Karpas-422 (cell line): Measurements from ENCODE around the gene CALY. TPM values are rescaled to one million over a fixed set of nuclear protein-coding genes. Genes with fewer than 3 reads are reported as not detected.
"Not testable (repeated sequence)": the region's sequence is repeated elsewhere in the genome, so short reads cannot be mapped to it uniquely, and the experiment has no call there.

ENCODE experiments used
- DNase-seq: peaks from one replicate; pipeline ENCODE4 v3.0.0-alpha.2; 2015
- H2AFZ ChIP-seq: fragments of 200-600 bp; sonication (generic); 2 replicates; pipeline ENCODE4 v1.6.1; 2014; ENCODE audit warnings: antibody characterized with exemption, low read length, mixed read lengths
- H3K27ac ChIP-seq: fragments of 200-600 bp; sonication (generic); 2 replicates; pipeline ENCODE4 v1.5.1; 2014; ENCODE audit warnings: mild to moderate bottlenecking, low read length, moderate library complexity
- H3K27me3 ChIP-seq: fragments of 200-600 bp; sonication (generic); 2 replicates; pipeline ENCODE4 v1.6.1; 2014; ENCODE audit warnings: low read length, mixed read lengths
- H3K36me3 ChIP-seq: fragments of 200-600 bp; sonication (generic); 2 replicates; pipeline ENCODE4 v1.6.1; 2014; ENCODE audit warnings: low read length, mixed read lengths; ENCODE audit not compliant: insufficient read depth
- H3K4me1 ChIP-seq: fragments of 200-600 bp; sonication (generic); 2 replicates; pipeline ENCODE4 v1.6.1; 2014; ENCODE audit warnings: mild to moderate bottlenecking, low read length, mixed read lengths
- H3K4me2 ChIP-seq: fragments of 200-600 bp; sonication (generic); 2 replicates; pipeline ENCODE4 v1.6.1; 2014; ENCODE audit warnings: low read length, low read depth, mild to moderate bottlenecking; ENCODE audit not compliant: poor library complexity, severe bottlenecking
- H3K4me3 ChIP-seq: fragments of 200-600 bp; sonication (generic); 2 replicates; pipeline ENCODE4 v1.5.1; 2014; ENCODE audit warnings: mild to moderate bottlenecking, antibody characterized with exemption, low read length, mixed read lengths
- H3K79me2 ChIP-seq: fragments of 200-600 bp; sonication (generic); 2 replicates; pipeline ENCODE4 v1.6.1; 2014; ENCODE audit warnings: mild to moderate bottlenecking, low read length, mixed read lengths
- H3K9ac ChIP-seq: fragments of 200-600 bp; sonication (generic); 2 replicates; pipeline ENCODE4 v1.6.0; 2014; ENCODE audit warnings: low read length
- H3K9me2 ChIP-seq: fragments of 200-600 bp; sonication (generic), shearing (Covaris generic); replicated peaks from 2 replicates; pipeline ENCODE4 v1.6.0; 2014; ENCODE audit warnings: mild to moderate bottlenecking, low read length, moderate library complexity; ENCODE audit not compliant: insufficient read depth
- H3K9me3 ChIP-seq: fragments of 300-700, 200-600 bp; sonication (generic); 2 replicates; pipeline ENCODE4 v1.6.1; 2014; ENCODE audit warnings: low read length, mixed read lengths
- H4K20me1 ChIP-seq: fragments of 200-600 bp; sonication (generic); 2 replicates; pipeline ENCODE4 v1.6.1; 2014; ENCODE audit warnings: mild to moderate bottlenecking, antibody characterized with exemption, low read length, low read depth; ENCODE audit not compliant: insufficient read depth
- total RNA-seq: library from RNA; depleted of rRNA; stranded (reverse); fragments of >200 nt; shearing (Covaris generic); gene quantifications from 2 replicates; pipeline ENCODE4 v1.2.3, GENCODE V29; 2014; ENCODE audit warnings: low replicate concordance

CALY gene
- total RNA-seq, 1 experiment from 2014 or later = not detected

GRCh38 chr10:133370030-133370786 is 33.5 kb upstream of the CALY start:
- no peak overlapping the region for H3K4me2 ChIP-seq
- no peaks in the 10 kb centered on the region for H3K9me2 ChIP-seq
- H3K36me3 ChIP-seq = no peaks in the 10 kb centered on the region
- H3K9ac ChIP-seq = no peak overlapping the region
- H3K79me2 ChIP-seq = peaks cover 11% of the 10 kb centered on the region
- peaks cover 11% of the 10 kb centered on the region for H3K4me1 ChIP-seq
- H2AFZ ChIP-seq = no peak overlapping the region
- no peak for DNase-seq
- no peaks in the 10 kb centered on the region for H3K9me3 ChIP-seq
- no peaks in the 10 kb centered on the region for H4K20me1 ChIP-seq
- H3K4me3 ChIP-seq = no peak overlapping the region
- no peak overlapping the region for H3K27ac ChIP-seq
- H3K27me3 ChIP-seq = no peaks in the 10 kb centered on the region

- Histone ChIP-seq H3K9me2 (no peaks in the 10 kb centered on the region), H4K20me1 (no peaks in the 10 kb centered on the region), H3K79me2 (peaks cover 11% of the 10 kb centered on the region), H3K36me3 (no peaks in the 10 kb centered on the region), H3K4me3 (no peak overlapping the region), H3K4me2 (no peak overlapping the region), H3K27me3 (no peaks in the 10 kb centered on the region), H3K4me1 (peaks cover 7% of the 10 kb centered on the region), H3K9me3 (no peaks in the 10 kb centered on the region), H3K27ac (no peak overlapping the region), H2AFZ (no peak overlapping the region), H3K9ac (no peak overlapping the region)
- DNase-seq = no peak
These were observed 31.5 kb upstream of the CALY start for GRCh38 chr10:133368153-133368552.

- not testable (repeated sequence) for H3K4me2 ChIP-seq, H3K9ac ChIP-seq, H3K4me3 ChIP-seq, H3K79me2 ChIP-seq, H3K27me3 ChIP-seq, H3K9me2 ChIP-seq, H3K36me3 ChIP-seq, H4K20me1 ChIP-seq, H2AFZ ChIP-seq, H3K4me1 ChIP-seq, H3K9me3 ChIP-seq, DNase-seq, H3K27ac ChIP-seq
These were observed 30.8 kb upstream of the CALY start for GRCh38 chr10:133367461-133367860.

GRCh38 chr10:133366751-133367150 is 30.1 kb upstream of the CALY start:
- H4K20me1 ChIP-seq = no peaks in the 10 kb centered on the region
- H3K27ac ChIP-seq = no peak overlapping the region
- no peaks in the 10 kb centered on the region for H3K9me2 ChIP-seq
- DNase-seq = no peak
- H3K27me3 ChIP-seq = no peaks in the 10 kb centered on the region
- no peaks in the 10 kb centered on the region for H3K9me3 ChIP-seq
- H3K79me2 ChIP-seq = peaks cover 4% of the 10 kb centered on the region; the same call in 1 of the 2 replicates
- H3K9ac ChIP-seq = no peak overlapping the region
- H3K4me1 ChIP-seq = no peaks in the 10 kb centered on the region
- H3K4me2 ChIP-seq = no peak overlapping the region
- H2AFZ ChIP-seq = no peak overlapping the region
- H3K4me3 ChIP-seq = no peak overlapping the region
- H3K36me3 ChIP-seq = no peaks in the 10 kb centered on the region

GRCh38 chr10:133366130-133366478 is 29.4 kb upstream of the CALY start:
- H3K9me2 ChIP-seq = no peaks in the 10 kb centered on the region
- no peak overlapping the region for H3K9ac ChIP-seq
- H3K27me3 ChIP-seq = no peaks in the 10 kb centered on the region
- H3K4me3 ChIP-seq = no peak overlapping the region
- H2AFZ ChIP-seq = no peak overlapping the region
- H3K9me3 ChIP-seq = no peaks in the 10 kb centered on the region
- no peak overlapping the region for H3K4me2 ChIP-seq
- no peaks in the 10 kb centered on the region for H4K20me1 ChIP-seq
- no peaks in the 10 kb centered on the region for H3K79me2 ChIP-seq
- no peak for DNase-seq
- no peaks in the 10 kb centered on the region for H3K36me3 ChIP-seq
- H3K4me1 ChIP-seq = no peaks in the 10 kb centered on the region
- no peak overlapping the region for H3K27ac ChIP-seq

- H3K4me3 ChIP-seq = no peak overlapping the region
- no peak for DNase-seq
- H3K36me3 ChIP-seq = no peaks in the 10 kb centered on the region
These were observed 28.9 kb upstream of the CALY start for GRCh38 chr10:133365461-133366129.

GRCh38 chr10:133364645-133365431 is 28.1 kb upstream of the CALY start:
- no peaks in the 10 kb centered on the region for H4K20me1 ChIP-seq
- H3K27ac ChIP-seq = no peak overlapping the region
- H3K27me3 ChIP-seq = no peaks in the 10 kb centered on the region
- no peak overlapping the region for H3K4me3 ChIP-seq
- H3K4me1 ChIP-seq = no peaks in the 10 kb centered on the region
- H3K79me2 ChIP-seq = no peaks in the 10 kb centered on the region
- no peak for DNase-seq
- no peak overlapping the region for H3K4me2 ChIP-seq
- no peak overlapping the region for H3K9ac ChIP-seq
- H2AFZ ChIP-seq = no peak overlapping the region
- H3K9me3 ChIP-seq = no peaks in the 10 kb centered on the region
- H3K36me3 ChIP-seq = no peaks in the 10 kb centered on the region
- no peaks in the 10 kb centered on the region for H3K9me2 ChIP-seq

More at GRCh38 chr10:133365461-133366129, 28.9 kb upstream of the CALY start:
- Histone ChIP-seq H2AFZ (no peak overlapping the region), H3K9me3 (no peaks in the 10 kb centered on the region), H3K9ac (no peak overlapping the region), H4K20me1 (no peaks in the 10 kb centered on the region), H3K4me2 (no peak overlapping the region), H3K79me2 (no peaks in the 10 kb centered on the region), H3K27ac (no peak overlapping the region), H3K9me2 (no peaks in the 10 kb centered on the region), H3K4me1 (no peaks in the 10 kb centered on the region), H3K27me3 (no peaks in the 10 kb centered on the region)

GRCh38 chr10:133362846-133363245 is 26.1 kb upstream of the CALY start:
- DNase-seq = no peak
- Histone ChIP-seq H3K79me2 (no peaks in the 10 kb centered on the region), H4K20me1 (no peaks in the 10 kb centered on the region), H3K9me3 (no peaks in the 10 kb centered on the region), H3K4me1 (no peaks in the 10 kb centered on the region), H3K27me3 (no peaks in the 10 kb centered on the region), H3K4me2 (no peak overlapping the region), H3K9me2 (no peaks in the 10 kb centered on the region), H3K36me3 (no peaks in the 10 kb centered on the region), H3K4me3 (no peak overlapping the region), H3K9ac (no peak overlapping the region), H2AFZ (no peak overlapping the region), H3K27ac (no peak overlapping the region)
